Uterus (tissue), 2 donors: Measurements from ENCODE around the gene OR1Q1.

ENCODE experiments used
- CTCF ChIP-seq, 4 experiments: fragments of 200-600 bp in 2 of 4; fragments of 450-650 bp in 2 of 4; sonication (generic) in 2 of 4; IDR thresholded peaks; one replicate each; pipeline ENCODE4 v1.5.1; 2016 to 2019; ENCODE audit warnings: antibody characterized with exemption in 4 of 4, mild to moderate bottlenecking in 2 of 4, moderate library complexity in 1 of 4
- POLR2A ChIP-seq, 2 donors: fragments of 450-650 bp; IDR thresholded peaks; one replicate each; pipeline ENCODE4 v1.6.1; 2016; ENCODE audit warnings: antibody characterized with exemption in 2 of 2, mild to moderate bottlenecking in 1 of 2, moderate library complexity in 1 of 2

DNA sequence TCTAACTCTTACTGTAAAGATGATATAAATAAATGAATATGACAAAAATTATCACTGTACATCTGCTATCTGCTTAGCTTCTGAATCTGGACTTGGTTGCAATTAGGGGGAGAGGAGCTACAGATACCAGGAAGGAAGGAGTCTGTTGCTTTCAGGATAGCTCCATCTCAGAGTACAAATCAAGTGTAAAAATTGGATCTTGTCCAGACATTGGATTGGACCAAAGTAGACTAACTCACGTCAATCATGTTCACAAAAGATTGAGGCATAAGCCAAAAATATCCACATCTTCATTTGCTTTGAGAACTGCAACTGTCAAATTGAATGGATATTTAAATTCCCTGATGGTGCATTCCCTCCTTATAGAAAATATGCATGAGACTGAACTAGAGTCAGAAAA, 8.8 kb upstream of the OR1Q1 start:
- TF ChIP-seq POLR2A (IDR thresholded peaks at IDR 0.05): no peak
- TF ChIP-seq CTCF (IDR thresholded peaks at IDR 0.05): no peak
